ENCODE measurements around the gene JADE1. TPM values are rescaled to one million over a fixed set of nuclear protein-coding genes. Genes with fewer than 3 reads are reported as not detected.

Gene JADE1
- total RNA-seq, 4 donors from 2014 or later, result 7.8 to 15.9 (median 13.9) TPM

GRCh38 chr4:128769011-128769410, 40.5 kb upstream of the JADE1 start:
- H3K4me3 ChIP-seq, result no peak overlapping the region
- in situ Hi-C loops (cut with MboI; ENCODE audit: low pct_ligation_motif_present in 1 of 4, low pct_unique_long_range_greater_than_20kb in 1 of 4, low sequenced_read_pairs in 3 of 4) (no loop called here), intact Hi-C loops (cut with DNase I; ENCODE audit: low total_unique reads) (no loop called here)
- H3K27ac ChIP-seq, result no peak overlapping the region
- no peaks in the 10 kb centered on the region for H3K9me3 ChIP-seq
- TF ChIP-seq CTCF (IDR thresholded peaks at IDR 0.05), result no peak
- DNase-seq, result no peak
- no peaks in the 10 kb centered on the region for H3K27me3 ChIP-seq
- no peaks in the 10 kb centered on the region for H3K36me3 ChIP-seq
- no peaks in the 10 kb centered on the region for H3K4me1 ChIP-seq

GRCh38 chr4:128770807-128771206, 38.7 kb upstream of the JADE1 start:
- no peak overlapping the region for H3K4me3 ChIP-seq
- no peaks in the 10 kb centered on the region for H3K9me3 ChIP-seq
- WGBS, 2 donors (ENCODE audit: low coverage in 1 of 2), result 58 to 80% methylated on average over 3 of the region's 3 CpGs
- in situ Hi-C loops (cut with MboI; ENCODE audit: low pct_ligation_motif_present in 1 of 4, low pct_unique_long_range_greater_than_20kb in 1 of 4, low sequenced_read_pairs in 3 of 4), result no loop called here
- H3K36me3 ChIP-seq, result no peaks in the 10 kb centered on the region
- no peaks in the 10 kb centered on the region for H3K27me3 ChIP-seq
- no peak for DNase-seq
- H3K4me1 ChIP-seq, result no peaks in the 10 kb centered on the region
- intact Hi-C loops (cut with DNase I; ENCODE audit: low total_unique reads), result no loop called here
- TF ChIP-seq POLR2AphosphoS5 (IDR thresholded peaks at IDR 0.05), result no peak
- TF ChIP-seq CTCF (IDR thresholded peaks at IDR 0.05), result no peak
- TF ChIP-seq EP300 (IDR thresholded peaks at IDR 0.05; ENCODE audit: low read depth), result no peak
- TF ChIP-seq POLR2A (IDR thresholded peaks at IDR 0.05), result no peak
- H3K27ac ChIP-seq, result no peak overlapping the region

GRCh38 chr4:128775477-128775876, 34.0 kb upstream of the JADE1 start:
- intact Hi-C loops (cut with DNase I; ENCODE audit: low total_unique reads) (no loop called here), in situ Hi-C loops (cut with MboI; ENCODE audit: low pct_ligation_motif_present in 1 of 4, low pct_unique_long_range_greater_than_20kb in 1 of 4, low sequenced_read_pairs in 3 of 4) (no loop called here)
- no peak for TF ChIP-seq CTCF (IDR thresholded peaks at IDR 0.05)
- TF ChIP-seq EP300 (IDR thresholded peaks at IDR 0.05; ENCODE audit: low read depth), result no peak
- TF ChIP-seq POLR2AphosphoS5 (IDR thresholded peaks at IDR 0.05), result no peak
- TF ChIP-seq POLR2A (IDR thresholded peaks at IDR 0.05), result no peak
- Histone ChIP-seq H3K36me3 (no peaks in the 10 kb centered on the region), H3K27me3 (no peaks in the 10 kb centered on the region), H3K4me1 (no peaks in the 10 kb centered on the region), H3K27ac (no peak overlapping the region), H3K9me3 (no peaks in the 10 kb centered on the region), H3K4me3 (no peak overlapping the region)
- WGBS, 2 donors (ENCODE audit: low coverage in 1 of 2), result 82 to 83% methylated on average over 1 to 2 of the region's 2 CpGs
- no peak for DNase-seq

- 60 to 78% methylated on average over 2 to 3 of the region's 3 CpGs for WGBS, 2 donors (ENCODE audit: low coverage in 1 of 2)
- intact Hi-C loops (cut with DNase I; ENCODE audit: low total_unique reads) (no loop called here), in situ Hi-C loops (cut with MboI; ENCODE audit: low pct_ligation_motif_present in 1 of 4, low pct_unique_long_range_greater_than_20kb in 1 of 4, low sequenced_read_pairs in 3 of 4) (no loop called here)
- DNase-seq, result no peak
- TF ChIP-seq EP300 (IDR thresholded peaks at IDR 0.05; ENCODE audit: low read depth), result no peak
- no peak for TF ChIP-seq POLR2AphosphoS5 (IDR thresholded peaks at IDR 0.05)
- TF ChIP-seq POLR2A (IDR thresholded peaks at IDR 0.05), result no peak
- no peak for TF ChIP-seq CTCF (IDR thresholded peaks at IDR 0.05)
- Histone ChIP-seq H3K4me3 (no peak overlapping the region), H3K36me3 (no peaks in the 10 kb centered on the region), H3K27me3 (no peaks in the 10 kb centered on the region), H3K9me3 (no peaks in the 10 kb centered on the region), H3K27ac (no peak overlapping the region), H3K4me1 (no peaks in the 10 kb centered on the region)
Observed at GRCh38 chr4:128775916-128776315, 33.6 kb upstream of the JADE1 start.
